ENCODE data around the gene COQ10A. TPM values are rescaled to one million over a fixed set of nuclear protein-coding genes. Genes with fewer than 3 reads are reported as not detected.

The COQ10A gene
- total and polyA plus RNA-seq, 9 of the 15 experiments (the other 6 are each of a cell fraction or from before 2014, with no cell fraction given): 3.1 to 26.4 (median 12.7) TPM

GRCh38 chr12:56296295-56296694 lies 29.6 kb downstream of the COQ10A start:
- Histone ChIP-seq H4K20me1 (replicated peaks; ENCODE audit: control insufficient read depth, insufficient read depth, low read length) (peaks cover 5% of the 10 kb centered on the region; the same call in 1 of the 2 replicates), H3K9ac (ENCODE audit: insufficient read depth in 1 of 2, low read depth in 2 of 2, low read length in 2 of 2) (no peak overlapping the region), H2AFZ (ENCODE audit: low read depth, low read length) (no peak overlapping the region), H3K9me3 (replicated peaks; ENCODE audit: control insufficient read depth, insufficient read depth, low read depth, low read length) (no peaks in the 10 kb centered on the region), H3K79me2 (ENCODE audit: control insufficient read depth, insufficient read depth, low read length) (peaks cover 86% of the 10 kb centered on the region), H3K9me1 (ENCODE audit: control insufficient read depth, insufficient read depth, low read length) (no peaks in the 10 kb centered on the region), H3K4me1 (replicated peaks in 1 of 2; ENCODE audit: control insufficient read depth in 2 of 2, insufficient read depth in 2 of 2, low read length in 2 of 2) (peaks cover 13 to 31% of the 10 kb centered on the region in 2 experiments; a peak in 4 of 5 replicates), H3K4me2 (ENCODE audit: insufficient read depth, low read length) (peak overlapping the region; percentile 10; the same call in 1 of the 2 replicates), H3K27ac (ENCODE audit: extremely low read depth, low read depth, low read length) (peak overlapping the region; percentile 11; the same call in 1 of the 3 replicates), H3K36me3 (ENCODE audit: control insufficient read depth, insufficient read depth, low read length) (peaks cover 68% of the 10 kb centered on the region), H3K4me3 (no peak overlapping the region), H3K27me3 (ENCODE audit: control insufficient read depth in 2 of 2, insufficient read depth in 2 of 2, low read length in 2 of 2) (no peaks in the 10 kb centered on the region)
- intact Hi-C loops (cut with micrococcal nuclease) (no loop called here), in situ Hi-C loops (cut with MboI) (no loop called here)
- BruUV-seq (replicated peaks): no TSS peak
- ChIA-PET CTCF (ENCODE audit: low intra/inter-chr PET ratio) (interaction anchor here (0.6 kb wide), 1 partner anchor 181 kb away, joined by 3 read pairs; no protein-coding TSS in a partner anchor), POLR2A (interaction anchor here (0.7 kb wide), 1 partner anchor 543 kb away, joined by 3 read pairs; no protein-coding TSS in a partner anchor)
- no peak for TF ChIP-seq HINFP (tag; conservative IDR thresholded peaks at IDR 0.05; ENCODE audit: low read depth)
- no peak for TF ChIP-seq MCM7 (IDR thresholded peaks at IDR 0.05)
- TF ChIP-seq NCOA2 (IDR thresholded peaks at IDR 0.05; ENCODE audit: partially characterized antibody in 2 of 2): no peak
- TF ChIP-seq CEBPB (tag; IDR thresholded peaks at IDR 0.05): 0 out of 2 replicates have a peak, but pooled peaks have one; percentile 25
- TF ChIP-seq ZNF175 (CRISPR knock-in tag; IDR thresholded peaks at IDR 0.05; ENCODE audit: low read depth): no peak
- TF ChIP-seq NCOA1 (IDR thresholded peaks at IDR 0.05; ENCODE audit: low read depth): no peak
- FAIRE-seq: no peak
- no peak for DNase-seq (ENCODE audit: extremely low read depth in 1 of 4, low spot score in 3 of 4)
- ATAC-seq: no peak
- 84% methylated on average over 5 of the region's 5 CpGs for WGBS (ENCODE audit: insufficient coverage, low coverage, missing lambda C conversion rate)

Measured in K562 (cell line).